HG02840 (cell line): ENCODE measurements around the gene IL36B.
"Not testable (repeated sequence)": the region's sequence is repeated elsewhere in the genome, so short reads cannot be mapped to it uniquely, and the experiment has no call there.

ENCODE experiments used
- ATAC-seq: cut with Tn5 transposase; IDR thresholded peaks from one replicate; pipeline ENCODE4 v1.9.1; 2021; ENCODE audit warnings: mild to moderate bottlenecking, moderate library complexity, moderate number of reproducible peaks; ENCODE audit not compliant: unreplicated experiment, low FRiP score

IL36B gene

DNA sequence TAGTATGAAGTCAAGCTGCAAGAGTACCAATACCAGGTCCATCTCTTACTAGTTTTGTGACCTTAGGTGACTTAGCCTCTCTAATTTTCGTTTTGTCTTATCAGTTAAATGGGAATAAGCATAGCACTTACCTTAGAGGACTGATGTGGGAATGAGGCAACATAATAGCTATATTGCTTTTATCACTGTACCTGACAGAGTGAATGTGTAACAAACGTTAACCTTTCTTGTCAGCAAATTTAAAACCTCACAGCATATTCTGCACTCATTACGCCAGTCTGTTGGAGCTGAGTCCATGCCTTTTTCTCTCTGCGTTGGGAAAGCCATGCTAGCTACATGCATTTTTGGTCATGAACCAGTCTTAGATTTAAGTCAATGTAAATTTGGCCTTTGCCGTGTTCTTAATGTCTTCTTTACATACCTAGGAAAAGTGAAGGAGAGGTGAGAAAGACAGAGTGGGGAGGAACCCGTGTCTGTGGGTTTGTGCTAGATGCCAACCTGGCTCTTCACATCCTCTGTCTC, at the start of gene IL36B:
Gene IL36B, minus strand, starts transcription at position 472 of the 522 bp plus-strand sequence.
- ATAC-seq = no peak

DNA sequence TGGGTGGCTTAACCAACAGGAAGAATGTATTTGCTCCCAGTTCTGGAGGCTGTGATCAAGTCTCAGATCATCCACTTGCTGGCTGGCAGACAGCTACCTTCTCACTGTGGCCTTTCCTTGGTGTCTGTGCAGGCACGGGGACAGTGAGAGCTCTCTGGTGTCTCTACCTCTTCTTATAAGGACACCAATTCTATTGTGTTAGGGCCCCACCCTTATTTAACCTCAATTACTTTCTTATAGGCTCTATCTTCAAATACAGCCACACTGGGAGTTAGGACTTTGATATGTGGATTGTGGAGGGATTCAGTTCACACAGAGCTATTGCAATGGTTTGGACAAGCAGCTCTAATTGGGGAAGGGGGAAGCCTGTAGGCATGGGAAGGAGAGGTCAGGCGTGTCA, 49.5 kb upstream of the IL36B start:
- ATAC-seq = no peak

- ATAC-seq = no peak
These were observed 45.9 kb upstream of the IL36B start for GRCh38 chr2:113098532-113098931.

DNA sequence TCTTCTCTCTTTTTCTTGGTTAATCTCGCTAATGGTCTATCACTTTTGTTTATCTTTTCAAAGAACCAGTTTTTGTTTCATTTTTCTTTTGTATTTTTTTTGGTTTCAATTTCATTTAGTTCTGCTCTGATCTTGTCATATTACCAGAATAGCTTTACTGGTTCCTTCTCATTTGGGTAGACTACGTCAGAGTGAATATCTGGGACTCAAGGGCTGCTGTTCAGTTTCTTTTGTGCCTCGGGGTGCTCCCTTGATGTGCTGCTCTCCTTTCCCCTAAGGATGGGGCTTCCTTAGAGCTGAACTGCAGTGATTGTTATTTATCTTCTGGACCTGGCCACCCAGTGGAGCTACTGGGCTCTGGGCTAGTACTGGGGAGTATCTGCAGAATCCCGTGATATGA, 45.4 kb upstream of the IL36B start:
- ATAC-seq = no peak

- not testable (repeated sequence) for ATAC-seq
These were observed 44.4 kb upstream of the IL36B start for GRCh38 chr2:113096842-113097618.

DNA sequence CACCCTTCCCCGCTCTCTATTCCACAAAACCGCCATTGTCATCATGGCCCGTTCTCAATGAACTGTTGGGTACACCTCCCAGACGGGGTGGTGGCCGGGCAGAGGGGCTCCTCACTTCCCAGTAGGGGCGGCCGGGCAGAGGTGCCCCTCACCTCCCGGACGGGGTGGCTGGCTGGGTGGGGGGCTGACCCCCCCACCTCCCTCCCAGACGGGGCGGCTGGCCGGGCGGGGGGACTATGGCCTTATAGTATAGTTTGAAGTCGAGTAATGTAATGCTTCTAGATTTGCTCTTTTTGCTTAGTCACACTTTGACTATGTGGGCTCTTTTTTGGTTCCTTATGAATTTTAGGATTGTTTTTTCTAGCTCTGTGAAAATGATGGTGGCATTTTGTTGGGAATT, 43.6 kb upstream of the IL36B start:
- ATAC-seq = not testable (repeated sequence)

DNA sequence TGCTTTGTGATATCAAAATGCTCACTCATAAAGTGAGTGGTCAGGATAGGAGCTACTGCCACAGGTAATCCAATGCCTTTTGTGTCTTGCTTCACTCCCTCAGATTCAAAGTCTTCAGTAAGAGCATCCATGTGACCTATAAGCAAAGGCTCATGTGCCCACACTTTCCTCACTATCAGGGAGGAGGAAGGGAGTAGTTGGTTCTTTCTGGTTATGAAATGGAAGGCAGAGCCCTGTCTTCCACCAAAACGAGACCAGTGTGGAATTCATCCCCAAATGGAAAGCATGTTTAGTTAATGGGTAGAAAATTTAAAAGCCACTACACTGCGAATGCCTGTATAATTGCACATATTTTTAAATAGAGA, 40.9 kb upstream of the IL36B start:
- ATAC-seq = no peak

DNA sequence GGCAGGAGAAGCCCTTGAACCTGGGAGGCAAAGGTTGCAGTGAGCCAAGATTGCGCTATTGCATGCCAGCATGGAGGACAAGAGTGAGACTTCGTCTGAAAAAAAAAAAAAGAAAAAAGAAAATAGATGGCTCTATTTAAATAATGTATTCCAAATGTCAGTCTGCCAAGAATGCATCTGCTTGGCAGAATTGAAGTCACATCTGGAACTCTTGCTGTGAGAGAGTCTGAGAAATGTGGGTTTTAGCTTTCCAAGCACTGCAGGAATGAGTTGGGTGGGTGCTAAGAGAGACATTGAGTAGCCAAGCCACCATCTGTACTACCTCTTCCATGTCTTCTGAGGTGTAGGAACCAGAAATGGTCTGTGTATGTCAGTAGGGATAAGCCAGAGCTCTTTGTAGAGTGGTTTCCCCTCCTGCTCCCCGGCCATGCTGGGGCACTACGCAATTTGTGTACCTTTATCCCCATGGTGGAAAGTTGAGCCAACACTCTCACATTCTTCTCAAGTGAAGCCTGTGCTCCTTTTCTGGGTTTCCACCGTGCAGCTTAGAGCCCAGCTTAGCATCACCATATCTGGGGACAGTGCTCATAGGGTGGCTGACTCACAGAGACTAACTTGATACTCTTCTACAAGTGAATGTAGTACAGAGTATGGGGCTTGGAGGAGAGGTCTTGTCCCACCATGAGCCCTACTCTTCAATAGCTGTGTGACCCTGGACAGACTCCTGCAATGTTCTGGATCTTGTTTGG, 40.4 kb upstream of the IL36B start:
- ATAC-seq = no peak

DNA sequence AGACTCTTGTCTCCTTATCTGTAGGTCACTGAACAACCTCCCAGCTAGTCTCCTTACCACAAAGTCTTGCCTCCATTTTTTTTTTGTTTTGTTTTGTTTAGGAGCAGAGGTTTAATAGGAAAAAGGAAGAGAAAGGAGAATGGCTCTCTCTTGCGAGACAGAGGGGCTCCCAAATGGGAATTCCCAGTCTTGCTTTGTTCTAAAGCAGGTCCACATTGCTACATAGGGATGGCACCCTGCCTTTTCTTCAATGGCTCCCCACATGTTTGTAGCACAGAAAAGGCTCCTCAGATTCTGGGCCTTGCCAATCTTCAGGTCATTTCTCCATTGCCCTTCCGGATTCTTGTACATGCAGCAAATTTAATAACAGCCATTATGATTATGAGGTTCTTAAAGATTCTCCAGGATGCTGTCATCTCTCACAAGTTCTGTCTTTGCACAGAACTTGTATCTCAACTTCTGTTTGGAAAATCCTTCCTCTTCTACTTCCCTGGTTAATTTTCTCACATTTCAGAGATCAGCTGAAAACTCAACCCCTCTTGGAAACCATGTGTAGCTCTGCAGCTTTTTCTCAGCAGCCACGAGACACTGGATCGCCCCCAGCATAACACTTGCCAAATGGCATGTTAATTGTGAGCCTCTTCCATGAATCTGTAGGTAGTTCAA, 38.7 kb upstream of the IL36B start:
- ATAC-seq = no peak

DNA sequence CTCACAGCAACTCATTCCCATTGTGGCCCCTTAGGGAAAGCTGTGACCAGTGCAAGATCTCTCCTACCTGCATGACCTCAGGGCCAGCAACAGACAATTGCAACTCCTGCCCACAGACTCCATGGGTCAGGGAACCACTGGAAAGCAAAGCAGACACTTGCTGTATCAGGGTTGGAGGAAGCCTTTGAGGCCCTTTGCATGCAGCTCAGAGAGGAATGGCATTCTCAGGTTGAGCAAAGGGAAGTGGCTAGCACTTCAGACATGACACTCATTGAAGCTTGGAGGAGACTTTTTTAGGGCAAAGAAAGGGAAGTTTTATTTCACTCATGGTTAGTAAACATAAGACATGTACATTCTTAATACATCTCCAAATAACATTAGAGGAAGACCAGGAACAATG, 37.2 kb upstream of the IL36B start:
- no peak for ATAC-seq

DNA sequence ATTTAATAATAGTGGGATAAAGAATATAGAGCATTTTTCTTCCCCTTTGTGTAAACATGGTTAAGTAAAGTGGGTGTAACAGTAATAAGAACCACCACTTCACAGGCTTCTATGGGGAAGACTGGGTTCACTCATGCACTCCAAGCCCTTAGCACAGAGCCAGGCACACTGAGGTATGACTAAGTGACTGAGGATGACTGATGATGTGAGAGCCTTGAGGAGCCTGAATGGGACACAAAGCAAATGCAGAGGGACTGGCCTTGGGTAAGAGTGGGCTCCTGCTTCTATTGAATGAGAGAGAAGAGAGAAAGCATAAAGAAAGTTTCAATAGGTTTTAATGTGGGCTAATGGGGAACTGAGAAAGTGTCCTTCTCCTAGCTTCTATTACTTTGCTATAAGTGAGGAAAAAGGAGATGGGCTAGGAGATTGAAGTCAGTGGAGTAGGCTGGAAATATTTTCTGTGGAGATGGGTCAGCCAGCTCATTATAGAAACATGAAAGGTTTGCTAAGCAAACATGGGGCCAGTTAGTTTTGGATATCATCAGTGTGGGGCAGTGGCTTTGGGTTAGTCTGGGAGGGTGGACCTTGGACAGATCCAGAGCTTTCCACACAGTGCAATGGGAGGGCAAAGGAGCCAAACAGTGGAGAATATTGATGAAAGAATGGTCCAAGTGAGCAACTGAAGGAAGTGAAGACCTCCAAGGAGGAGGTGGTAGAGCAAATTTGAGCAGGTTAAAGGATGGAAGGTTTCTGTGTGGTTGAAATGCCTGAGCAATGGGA, 35.7 kb upstream of the IL36B start:
- no peak for ATAC-seq

- no peak for ATAC-seq
These were observed 32.9 kb upstream of the IL36B start for GRCh38 chr2:113085542-113085941.

DNA sequence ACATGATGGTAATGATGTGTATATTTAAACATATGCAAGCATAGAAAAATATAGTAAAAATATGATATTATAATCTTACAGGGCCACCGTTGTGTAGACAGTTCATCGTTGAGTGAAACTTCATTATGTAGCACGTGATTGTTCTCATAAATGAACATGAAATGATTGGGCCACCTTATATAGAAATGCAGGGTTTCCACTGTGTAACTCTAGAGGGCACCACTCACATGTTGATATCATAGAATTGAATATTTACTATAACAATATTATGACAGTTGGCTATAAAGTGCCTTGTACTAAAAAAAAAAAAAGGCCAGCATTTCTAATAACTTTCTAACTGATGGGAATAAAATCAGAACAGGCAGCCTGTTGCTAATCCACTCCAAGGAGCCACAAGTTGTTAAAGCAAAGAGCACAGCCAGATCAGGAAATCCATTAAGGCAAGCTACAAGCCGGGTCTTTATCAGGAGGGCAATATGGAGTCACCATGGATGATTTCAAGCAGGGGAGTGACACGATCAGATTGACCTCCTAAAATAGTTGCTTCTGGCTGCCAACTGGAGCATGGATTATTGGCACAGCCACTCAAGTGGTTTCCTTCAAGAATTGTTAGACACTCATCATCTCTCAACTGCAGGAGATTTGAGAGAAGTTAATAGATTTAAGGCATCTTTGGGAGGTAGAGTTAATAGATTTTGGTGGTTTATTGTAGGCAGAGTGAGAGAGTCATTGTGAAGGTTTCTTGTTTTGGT, 31.8 kb upstream of the IL36B start:
- no peak for ATAC-seq

GRCh38 chr2:113083296-113083695, 30.6 kb upstream of the IL36B start:
- no peak for ATAC-seq

DNA sequence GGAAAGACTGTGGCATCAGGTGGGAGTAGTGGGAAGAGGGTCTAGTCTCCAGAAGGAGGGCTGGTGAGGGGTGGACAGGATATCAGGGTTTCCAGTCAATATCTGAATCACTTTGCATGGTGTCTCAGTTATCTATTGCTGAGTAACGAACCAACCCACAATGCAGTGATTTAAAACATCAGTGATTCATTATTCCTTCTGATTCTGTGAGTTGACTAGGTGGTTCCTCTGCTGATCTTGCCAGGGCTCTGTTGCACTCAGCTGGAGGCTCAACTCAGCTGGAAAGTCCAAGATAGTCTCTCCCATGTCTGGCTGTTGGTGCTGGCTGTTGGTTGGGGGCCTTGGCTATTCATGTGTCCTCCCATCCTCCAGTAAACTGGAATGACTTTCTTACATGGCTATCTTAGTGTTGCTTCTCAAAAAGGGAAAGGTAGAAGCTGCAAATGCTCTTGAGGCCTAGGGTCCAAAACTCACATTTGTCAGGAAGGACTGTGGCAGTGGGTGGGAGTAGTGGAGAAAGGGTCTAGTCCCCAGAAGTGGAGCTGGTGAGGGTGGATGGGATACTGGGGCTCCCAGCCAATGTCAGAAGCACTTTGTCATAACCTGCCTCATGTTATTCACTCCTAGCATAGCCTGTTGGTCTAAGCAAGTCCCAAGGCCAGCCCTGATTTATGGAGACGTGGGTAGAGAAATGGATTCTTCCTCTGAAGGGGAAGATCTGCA, 29.0 kb upstream of the IL36B start:
- no peak for ATAC-seq

DNA sequence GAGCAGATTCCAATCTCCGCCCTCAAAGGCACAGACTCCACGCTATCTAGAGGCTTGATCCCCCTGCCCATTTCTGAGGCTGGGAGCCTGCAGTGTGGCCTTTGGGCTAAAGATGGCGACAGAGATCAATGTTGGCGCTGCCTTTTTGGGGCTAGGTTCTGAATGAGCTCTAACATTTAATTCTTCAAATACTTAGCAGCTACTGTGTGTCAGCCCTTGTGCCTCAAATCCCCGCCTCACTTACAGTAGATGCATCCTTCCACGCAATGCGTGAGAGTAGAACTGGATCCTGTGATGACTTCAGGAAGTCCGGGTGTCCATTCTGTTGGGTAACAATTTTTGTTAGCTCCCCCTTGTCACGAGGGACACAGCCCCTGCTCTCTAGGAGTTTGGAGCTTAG, 27.5 kb upstream of the IL36B start:
- no peak for ATAC-seq

DNA sequence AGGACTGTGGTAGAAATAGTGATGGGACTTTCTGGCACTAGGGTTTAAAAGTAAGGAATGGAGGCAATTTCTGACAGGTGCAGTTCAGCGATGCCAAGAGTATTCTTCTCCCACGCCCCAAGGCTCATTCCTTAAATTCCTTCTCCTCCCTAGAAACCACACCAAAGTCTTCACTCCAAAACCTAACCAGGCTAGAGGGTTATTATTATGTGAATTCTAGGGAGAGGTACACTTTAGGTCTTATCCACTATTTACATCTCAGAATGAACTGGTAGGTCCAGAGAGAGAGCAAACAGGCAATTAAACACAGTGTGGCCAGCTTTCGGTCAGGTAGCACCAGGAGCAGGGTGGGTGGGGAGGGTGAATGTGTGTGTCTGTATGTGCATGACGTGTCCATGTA, 26.5 kb upstream of the IL36B start:
- no peak for ATAC-seq

- ATAC-seq = no peak
These were observed 25.7 kb upstream of the IL36B start for GRCh38 chr2:113078350-113078839.

DNA sequence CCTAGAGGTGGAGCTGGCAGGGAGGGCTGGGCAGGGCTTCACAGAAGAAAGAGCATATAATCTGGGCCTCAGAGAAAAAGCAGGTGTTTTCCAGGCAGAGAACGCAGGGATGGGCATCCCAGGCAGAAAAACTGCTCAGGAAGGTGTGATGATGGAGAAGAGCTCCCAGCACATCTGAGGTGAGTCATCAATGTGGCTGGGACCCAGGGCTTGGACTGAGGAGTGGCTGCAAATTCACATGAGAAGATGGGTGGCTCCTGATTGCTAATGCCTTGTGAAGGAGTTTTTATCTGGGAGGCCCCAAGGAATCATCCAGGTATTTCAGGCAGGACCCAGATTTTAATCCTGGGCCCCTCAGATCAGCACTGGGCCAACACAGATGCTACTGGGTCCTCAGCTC, 25.3 kb upstream of the IL36B start:
- ATAC-seq = no peak
